GM12874 (cell line): ENCODE results near the gene GAMT.

Source experiments
- TF ChIP-seq, protein P1 (sequence below): IDR thresholded peaks from 2 replicates; pipeline ENCODE4 v1.5.1; 2011; ENCODE audit warnings: low read depth, mild to moderate bottlenecking, control low read depth, low read length, moderate library complexity; ENCODE audit not compliant: insufficient read depth

The GAMT gene

DNA sequence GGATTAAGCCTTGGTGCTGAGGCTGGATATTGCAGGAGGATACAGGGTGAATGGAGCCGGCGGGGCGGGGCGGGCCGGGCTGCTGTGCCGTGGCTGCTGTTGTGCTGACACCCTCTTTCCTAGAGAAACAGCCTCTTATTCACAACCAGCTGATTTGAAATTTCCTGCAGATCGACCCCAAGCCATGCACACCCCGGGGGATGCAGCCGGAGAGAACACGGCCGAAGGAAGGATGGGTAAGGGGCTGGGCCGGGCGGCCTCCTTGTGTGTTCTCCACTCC lies 17.1 kb upstream of the GAMT start:
- TF ChIP-seq, protein P1, sequence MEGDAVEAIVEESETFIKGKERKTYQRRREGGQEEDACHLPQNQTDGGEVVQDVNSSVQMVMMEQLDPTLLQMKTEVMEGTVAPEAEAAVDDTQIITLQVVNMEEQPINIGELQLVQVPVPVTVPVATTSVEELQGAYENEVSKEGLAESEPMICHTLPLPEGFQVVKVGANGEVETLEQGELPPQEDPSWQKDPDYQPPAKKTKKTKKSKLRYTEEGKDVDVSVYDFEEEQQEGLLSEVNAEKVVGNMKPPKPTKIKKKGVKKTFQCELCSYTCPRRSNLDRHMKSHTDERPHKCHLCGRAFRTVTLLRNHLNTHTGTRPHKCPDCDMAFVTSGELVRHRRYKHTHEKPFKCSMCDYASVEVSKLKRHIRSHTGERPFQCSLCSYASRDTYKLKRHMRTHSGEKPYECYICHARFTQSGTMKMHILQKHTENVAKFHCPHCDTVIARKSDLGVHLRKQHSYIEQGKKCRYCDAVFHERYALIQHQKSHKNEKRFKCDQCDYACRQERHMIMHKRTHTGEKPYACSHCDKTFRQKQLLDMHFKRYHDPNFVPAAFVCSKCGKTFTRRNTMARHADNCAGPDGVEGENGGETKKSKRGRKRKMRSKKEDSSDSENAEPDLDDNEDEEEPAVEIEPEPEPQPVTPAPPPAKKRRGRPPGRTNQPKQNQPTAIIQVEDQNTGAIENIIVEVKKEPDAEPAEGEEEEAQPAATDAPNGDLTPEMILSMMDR = no peak

DNA sequence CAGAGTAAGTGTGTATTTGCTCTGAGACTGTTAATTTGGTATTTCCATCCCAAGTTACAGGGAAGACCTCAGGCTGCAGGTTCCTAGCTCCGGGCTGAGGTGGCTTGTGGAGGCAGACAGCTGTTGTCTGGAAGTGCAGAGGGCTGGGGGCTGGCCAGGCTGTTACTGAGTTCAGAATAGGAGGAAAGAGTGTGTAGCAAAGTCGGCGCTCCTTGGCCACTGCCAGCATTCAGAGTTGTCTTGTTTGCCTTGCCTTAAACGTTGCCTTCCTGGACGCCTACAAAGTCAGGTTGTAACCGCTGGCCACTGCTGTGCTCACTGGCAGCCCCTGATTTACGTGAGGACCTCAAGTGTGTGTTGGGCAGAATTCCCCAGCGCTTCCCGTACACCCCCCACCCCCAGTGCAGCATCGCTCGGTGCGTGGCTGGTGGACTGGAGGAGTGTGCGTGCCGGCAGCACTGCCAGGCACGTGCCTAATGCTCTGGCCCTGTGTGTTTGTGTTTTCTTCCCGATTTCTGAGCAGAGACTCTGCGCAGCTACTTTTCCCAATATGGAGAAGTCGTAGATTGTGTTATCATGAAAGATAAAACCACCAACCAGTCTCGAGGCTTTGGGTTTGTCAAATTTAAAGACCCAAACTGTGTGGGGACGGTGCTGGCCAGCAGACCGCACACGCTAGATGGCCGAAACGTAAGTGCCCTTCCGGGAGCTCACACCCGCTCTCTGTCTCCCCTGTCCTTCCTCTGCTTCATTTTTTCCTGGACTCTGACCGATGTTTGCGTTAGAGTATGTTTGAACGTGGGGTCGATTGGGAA lies 16.5 kb upstream of the GAMT start:
- TF ChIP-seq, protein P1 = no peak

DNA sequence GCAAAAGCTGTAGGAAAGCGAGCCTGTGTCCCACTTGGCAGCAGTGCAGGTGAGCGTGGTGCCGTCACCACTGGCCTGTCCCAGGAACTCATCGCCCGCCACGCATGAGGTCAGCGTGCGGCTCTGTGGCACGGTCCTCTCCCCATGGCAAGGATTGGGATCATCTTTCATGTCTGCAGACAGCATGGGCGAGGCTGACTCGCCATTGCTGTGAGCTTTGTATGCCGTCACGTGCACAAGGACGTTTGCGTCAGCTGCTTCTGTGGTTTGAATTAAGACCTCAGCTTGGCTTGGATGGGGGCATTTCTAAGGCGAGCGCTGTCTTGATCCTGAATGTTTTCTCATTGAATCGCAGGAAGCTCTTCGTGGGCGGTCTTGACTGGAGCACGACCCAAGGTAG lies 15.8 kb upstream of the GAMT start:
- TF ChIP-seq, protein P1 = no peak

GRCh38 chr19:1416014-1416841 lies 14.9 kb upstream of the GAMT start:
- TF ChIP-seq, protein P1 = no peak

GRCh38 chr19:1412995-1413800 lies 11.9 kb upstream of the GAMT start:
- TF ChIP-seq, protein P1 = no peak

DNA sequence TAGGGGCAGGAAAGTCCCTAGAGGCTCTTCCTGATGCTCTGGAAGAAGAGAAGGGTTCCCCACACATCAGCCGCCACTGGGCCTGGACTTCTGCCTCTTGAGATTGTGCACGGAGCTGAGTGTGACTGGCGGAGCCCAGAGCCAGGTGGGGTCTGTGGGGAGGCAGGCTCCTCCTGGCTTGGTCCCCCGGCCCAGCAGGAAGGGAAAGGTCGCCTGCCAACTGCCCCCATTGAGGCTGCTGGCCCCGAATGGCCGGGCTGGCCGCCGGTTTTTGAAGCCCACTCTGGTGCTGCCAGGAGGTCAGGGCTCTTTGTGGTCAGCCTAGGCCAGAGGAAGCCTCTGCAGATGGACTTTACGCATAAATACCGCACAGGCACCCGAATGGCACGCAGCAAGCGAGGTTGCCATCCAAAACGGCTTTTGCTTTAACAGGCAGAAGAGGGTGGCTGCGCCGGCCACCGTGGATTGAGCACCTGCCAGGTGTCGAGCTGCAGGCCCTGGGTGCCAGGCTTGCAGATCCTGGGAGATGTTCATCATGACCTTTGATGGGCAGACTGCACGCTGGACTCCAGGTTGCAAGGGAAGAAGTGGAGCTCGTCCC lies 11.1 kb upstream of the GAMT start:
- TF ChIP-seq, protein P1 = no peak
